CD4-positive, alpha-beta memory T cell (primary cell): ENCODE results near the gene OXCT2. TPM values are rescaled to one million over a fixed set of nuclear protein-coding genes. Genes with fewer than 3 reads are reported as not detected.
A peak's percentile ranks its signal among the peaks of the same experiment; 100 is the strongest.

Source experiments
- CTCF ChIA-PET: fragments of 350-600 bp; sonication (Branson Sonifier 250); formaldehyde crosslinking; loops from one replicate; lab custom pipeline; 2021; ENCODE audit warnings: inconsistent platforms; ENCODE audit not compliant: partially characterized antibody; lab: Charles Lee
- POLR2A ChIA-PET: fragments of 350-600 bp; sonication (Branson Sonifier 250); formaldehyde crosslinking; loops from one replicate; lab custom pipeline; 2021; ENCODE audit not compliant: partially characterized antibody; lab: Charles Lee
- DNase-seq, 5 donors: peaks; one replicate each; pipeline versions ENCODE4 v3.0.0 to v3.0.0-alpha.2; 2020 to 2022; ENCODE audit warnings: mixed read lengths in 1 of 5
- H3K27ac ChIP-seq: one replicate; pipeline ENCODE4 v1.7.0; 2013; ENCODE audit warnings: low read depth, low read length
- H3K27me3 ChIP-seq: 2 replicates; pipeline ENCODE4 v1.7.0; 2013; ENCODE audit warnings: mild to moderate bottlenecking, low read length, moderate library complexity; ENCODE audit not compliant: insufficient read depth
- H3K36me3 ChIP-seq: 2 replicates; pipeline ENCODE4 v1.7.0; 2013; ENCODE audit warnings: mild to moderate bottlenecking, low read length, moderate library complexity; ENCODE audit not compliant: insufficient read depth
- H3K4me1 ChIP-seq: 2 replicates; pipeline ENCODE4 v1.7.0; 2013; ENCODE audit warnings: mild to moderate bottlenecking, low read length, moderate library complexity; ENCODE audit not compliant: insufficient read depth
- H3K4me3 ChIP-seq, 2 donors: one replicate each; pipeline ENCODE4 v1.7.0; 2013; ENCODE audit warnings: low read length in 2 of 2, mild to moderate bottlenecking in 1 of 2
- H3K9me3 ChIP-seq, 2 donors: one replicate each; pipeline ENCODE4 v1.7.0; 2013; ENCODE audit warnings: low read length in 2 of 2, control low read depth in 1 of 2; ENCODE audit not compliant: control insufficient read depth in 1 of 2
- H3K27ac Mint-ChIP-seq, 7 donors: one replicate each; pipeline ENCODE4 v1.8.0; 2020 to 2021; ENCODE audit warnings: mixed read lengths in 7 of 7, mild to moderate bottlenecking in 6 of 7, inconsistent platforms in 3 of 7, moderate library complexity in 3 of 7
- H3K27me3 Mint-ChIP-seq, 2 donors: one replicate each; pipeline ENCODE4 v1.8.0; 2020 to 2021; ENCODE audit warnings: mixed read lengths in 2 of 2
- H3K36me3 Mint-ChIP-seq, 2 donors: one replicate each; pipeline ENCODE4 v1.8.0; 2020 to 2021; ENCODE audit warnings: mixed read lengths in 2 of 2, inconsistent platforms in 1 of 2, mild to moderate bottlenecking in 1 of 2
- H3K4me1 Mint-ChIP-seq, 4 donors: one replicate each; pipeline ENCODE4 v1.8.0; 2020 to 2021; ENCODE audit warnings: mixed read lengths in 4 of 4, mild to moderate bottlenecking in 1 of 4
- H3K4me3 Mint-ChIP-seq, 8 donors: one replicate each; pipeline ENCODE4 v1.8.0; 2020 to 2021; ENCODE audit warnings: mixed read lengths in 8 of 8, mild to moderate bottlenecking in 7 of 8, moderate library complexity in 6 of 8, inconsistent platforms in 3 of 8
- H3K9me3 Mint-ChIP-seq, 8 donors: one replicate each; pipeline ENCODE4 v1.8.0; 2020 to 2021; ENCODE audit warnings: mixed read lengths in 8 of 8, mild to moderate bottlenecking in 5 of 8, inconsistent platforms in 3 of 8, moderate library complexity in 1 of 8
- intact Hi-C: fragments of 100-400 bp; cut with micrococcal nuclease; formaldehyde crosslinking; loops from one replicate; pipeline ENCODE4 v1.15.1; 2023
- polyA plus RNA-seq, 2 donors: library from polyadenylated mRNA; unstranded; fragments of 300-500 nt; fragmentation: Illumina TruSeq; gene quantifications; one replicate each; pipeline ENCODE4 v1.2.3, GENCODE V29; 2021
- total RNA-seq, 2 experiments: library from RNA; stranded (reverse); gene quantifications; one replicate each; pipeline ENCODE4 v1.2.3, GENCODE V29; 2021

Gene OXCT2
- total and polyA plus RNA-seq, 4 experiments from 2014 or later = 0.36 TPM; not detected in 3

DNA sequence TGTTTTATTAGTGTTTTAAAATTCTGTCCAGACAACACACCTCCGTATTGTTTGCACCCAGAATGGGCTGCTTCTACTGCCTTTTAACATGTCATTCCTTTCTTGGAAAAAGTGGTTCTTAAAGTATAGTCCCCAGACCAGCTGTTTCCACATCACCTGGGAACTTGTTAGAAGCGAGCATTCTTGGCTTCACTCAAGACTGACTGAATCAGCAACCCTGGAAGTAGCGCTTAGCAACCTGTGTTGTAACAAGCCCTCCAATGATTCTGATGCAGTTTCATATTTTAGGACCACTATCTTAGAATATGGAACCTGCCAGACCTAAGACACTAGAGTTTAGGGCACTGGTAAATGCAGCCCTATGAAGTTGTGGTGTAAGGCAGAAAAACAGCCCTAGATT, 38.4 kb downstream of the OXCT2 start:
- DNase-seq = no peak
- Mint-ChIP-seq H3K9me3 (no peaks in the 10 kb centered on the region), H3K36me3 (no peaks in the 10 kb centered on the region), H3K4me1 (peaks cover 0 to 5% (median 2%) of the 10 kb centered on the region in 4 donors), H3K27ac (no peak overlapping the region), H3K27me3 (peaks cover 27 to 61% of the 10 kb centered on the region in 2 donors), H3K4me3 (no peak overlapping the region)
- H3K4me1 ChIP-seq = no peaks in the 10 kb centered on the region
- H3K27me3 ChIP-seq = peaks cover 15% of the 10 kb centered on the region
- H3K4me3 ChIP-seq = no peak overlapping the region
- CTCF ChIA-PET = no interaction called here
- POLR2A ChIA-PET = no interaction called here
- H3K36me3 ChIP-seq = no peaks in the 10 kb centered on the region
- no peak overlapping the region for H3K27ac ChIP-seq
- no peaks in the 10 kb centered on the region for H3K9me3 ChIP-seq
- intact Hi-C loops = no loop called here

DNA sequence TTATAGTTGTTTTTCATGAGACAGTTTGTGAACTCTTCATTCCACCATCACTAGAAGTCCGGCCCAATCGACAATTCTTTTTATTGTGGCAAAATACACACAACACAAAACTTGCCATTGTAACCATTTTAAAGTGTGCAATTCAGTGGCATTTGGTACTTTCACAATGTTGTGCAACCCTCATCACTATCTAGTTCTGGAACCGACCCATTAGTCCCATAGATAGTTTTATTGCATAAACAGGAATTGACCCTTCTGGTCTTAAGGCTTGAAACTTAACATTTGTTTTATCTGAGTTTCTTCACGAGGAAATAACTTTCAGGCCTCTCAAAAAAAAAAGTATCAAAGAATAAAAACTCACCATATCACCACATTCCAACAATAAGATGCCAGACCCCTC, 41.3 kb downstream of the OXCT2 start:
- Mint-ChIP-seq H3K27ac (no peak overlapping the region), H3K36me3 (no peaks in the 10 kb centered on the region), H3K27me3 (peaks cover 37 to 58% of the 10 kb centered on the region in 2 donors), H3K9me3 (no peaks in the 10 kb centered on the region), H3K4me1 (peaks cover 0 to 2% (median 0%) of the 10 kb centered on the region in 4 donors), H3K4me3 (no peak overlapping the region)
- ChIA-PET POLR2A (interaction anchor here (1.6 kb wide), 1 partner anchor 9 kb away, joined by 6 read pairs; the partner anchor contains the start of gene PPIE), CTCF (interaction anchor here (0.6 kb wide), 1 partner anchor 123 kb away, joined by 3 read pairs; no protein-coding TSS in a partner anchor)
- Histone ChIP-seq H3K4me3 (no peak overlapping the region), H3K27me3 (peaks cover 22% of the 10 kb centered on the region), H3K9me3 (no peaks in the 10 kb centered on the region), H3K4me1 (no peaks in the 10 kb centered on the region), H3K36me3 (no peaks in the 10 kb centered on the region), H3K27ac (no peak overlapping the region)
- DNase-seq = no peak
- intact Hi-C loops = loop anchor here (10.0 kb wide), 1 partner anchor 625 kb away; no protein-coding TSS in a partner anchor

DNA sequence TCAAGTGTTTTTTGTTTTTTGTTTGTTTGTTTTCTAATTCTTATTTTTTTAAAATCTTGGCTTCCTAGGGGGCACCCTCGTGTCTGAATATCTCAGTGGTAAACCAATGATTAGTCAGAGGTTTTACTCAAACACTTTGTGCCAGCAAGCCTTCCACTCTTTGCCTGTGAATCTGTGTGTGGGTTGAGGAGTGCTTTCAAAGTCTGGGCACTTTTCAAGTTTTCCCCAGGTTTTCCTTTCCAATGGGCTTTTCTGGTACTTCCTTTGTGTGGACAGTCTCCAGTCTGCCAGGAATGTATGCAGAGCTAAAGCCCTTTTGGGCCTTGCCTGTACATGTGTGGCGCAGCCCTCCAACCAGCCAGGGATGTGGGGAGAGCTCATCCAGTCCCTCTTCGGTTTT, 42.1 kb downstream of the OXCT2 start:
- peaks cover 41 to 60% of the 10 kb centered on the region in 2 donors for H3K27me3 Mint-ChIP-seq
- intact Hi-C loops = loop anchor here (10.0 kb wide), 1 partner anchor 624 kb away; no protein-coding TSS in a partner anchor
- peak overlapping the region in 1 of 8 donors; percentile 26 for H3K4me3 Mint-ChIP-seq
- no peak for DNase-seq
- H3K9me3 ChIP-seq = no peaks in the 10 kb centered on the region
- no peak overlapping the region for H3K4me3 ChIP-seq
- H3K4me1 ChIP-seq = no peaks in the 10 kb centered on the region
- ChIA-PET CTCF (no interaction called here), POLR2A (interaction anchor here (1.6 kb wide), 1 partner anchor 9 kb away, joined by 6 read pairs; the partner anchor contains the start of gene PPIE)
- H3K36me3 Mint-ChIP-seq = no peaks in the 10 kb centered on the region
- no peak overlapping the region for H3K27ac ChIP-seq
- no peaks in the 10 kb centered on the region for H3K9me3 Mint-ChIP-seq
- H3K27me3 ChIP-seq = peaks cover 22% of the 10 kb centered on the region
- H3K36me3 ChIP-seq = no peaks in the 10 kb centered on the region
- peaks cover 0 to 2% (median 0%) of the 10 kb centered on the region in 4 donors for H3K4me1 Mint-ChIP-seq
- no peak overlapping the region for H3K27ac Mint-ChIP-seq

DNA sequence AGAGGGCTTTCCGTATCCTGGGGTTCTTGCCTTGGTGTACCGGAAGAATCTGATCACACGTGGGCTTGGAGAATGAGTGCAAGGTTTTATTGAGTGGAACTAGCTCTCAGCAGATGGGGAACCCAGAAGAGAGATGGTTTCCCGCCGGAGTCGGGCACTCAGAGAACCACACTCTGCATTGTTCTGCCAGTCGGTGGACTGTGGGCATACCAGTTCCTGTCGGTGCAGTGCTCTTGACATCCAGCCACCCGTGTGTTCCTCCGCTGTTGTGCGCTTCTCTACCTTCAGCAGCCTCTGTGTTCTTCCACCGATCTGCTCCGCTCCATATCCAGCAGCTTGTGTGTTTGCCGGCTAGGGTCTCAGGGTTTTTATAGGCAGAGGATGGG, 43.2 kb downstream of the OXCT2 start:
- no peaks in the 10 kb centered on the region for H3K36me3 Mint-ChIP-seq
- ChIA-PET POLR2A (interaction anchor here (0.9 kb wide), 1 partner anchor 11 kb away, joined by 3 read pairs; the partner anchor contains the start of gene PPIE), CTCF (interaction anchor here (0.7 kb wide), 1 partner anchor 121 kb away, joined by 3 read pairs; no protein-coding TSS in a partner anchor)
- H3K4me3 Mint-ChIP-seq = peak overlapping the region in 2 of 8 donors; percentile 30 to 64
- Histone ChIP-seq H3K27ac (no peak overlapping the region), H3K4me1 (no peaks in the 10 kb centered on the region), H3K9me3 (no peaks in the 10 kb centered on the region), H3K27me3 (peaks cover 22% of the 10 kb centered on the region), H3K36me3 (no peaks in the 10 kb centered on the region), H3K4me3 (no peak overlapping the region)
- no peaks in the 10 kb centered on the region for H3K9me3 Mint-ChIP-seq
- H3K27ac Mint-ChIP-seq = peak overlapping the region in 1 of 7 donors; percentile 2
- no peak for DNase-seq
- peaks cover 0 to 2% (median 0%) of the 10 kb centered on the region in 4 donors for H3K4me1 Mint-ChIP-seq
- intact Hi-C loops = loop anchor here (10.0 kb wide), 1 partner anchor 623 kb away; no protein-coding TSS in a partner anchor
- H3K27me3 Mint-ChIP-seq = peaks cover 36 to 50% of the 10 kb centered on the region in 2 donors

DNA sequence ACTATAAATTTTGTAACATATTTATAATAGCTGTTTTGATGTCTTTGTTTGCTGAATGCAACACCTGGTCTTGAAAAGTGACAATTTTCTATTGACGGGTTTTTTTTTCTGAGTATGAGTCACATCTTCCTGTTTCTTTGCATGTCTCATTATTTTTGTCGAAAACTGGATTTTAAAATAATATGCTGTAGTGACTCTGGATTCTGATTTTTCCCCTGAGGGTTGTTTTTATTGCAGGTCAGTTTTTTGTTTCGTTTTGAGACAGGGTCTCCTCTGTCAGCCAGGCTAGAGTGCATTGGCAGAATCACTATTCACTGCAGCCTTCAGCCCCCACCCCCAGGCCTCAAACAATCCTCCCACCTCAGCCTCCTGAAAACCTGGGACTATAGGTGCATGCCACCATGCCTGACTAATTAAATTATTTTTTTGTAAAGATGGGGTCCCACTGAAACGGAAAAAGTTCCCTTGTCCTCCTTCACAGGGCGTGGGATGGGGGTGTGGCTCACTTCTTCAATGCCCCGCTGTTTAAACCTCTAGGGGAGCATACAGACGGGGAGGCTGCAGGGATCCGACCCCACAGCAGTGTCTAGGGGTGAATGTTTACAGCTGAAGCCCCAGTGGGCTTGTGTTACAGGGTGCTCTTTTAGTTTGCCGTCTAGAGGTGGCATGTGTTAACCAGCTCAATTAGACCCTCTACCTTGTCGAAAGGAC, 43.8 kb downstream of the OXCT2 start:
- H3K9me3 Mint-ChIP-seq = no peaks in the 10 kb centered on the region
- H3K4me3 Mint-ChIP-seq = peak overlapping the region in 1 of 8 donors; percentile 30
- intact Hi-C loops = loop anchor here (10.0 kb wide), 1 partner anchor 623 kb away; no protein-coding TSS in a partner anchor
- Histone ChIP-seq H3K36me3 (no peaks in the 10 kb centered on the region), H3K4me3 (no peak overlapping the region), H3K27ac (no peak overlapping the region), H3K9me3 (no peaks in the 10 kb centered on the region), H3K27me3 (peaks cover 22% of the 10 kb centered on the region), H3K4me1 (no peaks in the 10 kb centered on the region)
- no peaks in the 10 kb centered on the region for H3K36me3 Mint-ChIP-seq
- ChIA-PET CTCF (interaction anchor here (0.7 kb wide), 1 partner anchor 121 kb away, joined by 3 read pairs; no protein-coding TSS in a partner anchor), POLR2A (interaction anchor here (0.9 kb wide), 1 partner anchor 12 kb away, joined by 3 read pairs; the partner anchor contains the start of gene PPIE)
- peaks cover 33 to 45% of the 10 kb centered on the region in 2 donors for H3K27me3 Mint-ChIP-seq
- H3K4me1 Mint-ChIP-seq = peaks cover 0 to 2% (median 0%) of the 10 kb centered on the region in 4 donors
- peak overlapping the region in 2 of 7 donors; percentile 2 to 25 for H3K27ac Mint-ChIP-seq
- no peak for DNase-seq

DNA sequence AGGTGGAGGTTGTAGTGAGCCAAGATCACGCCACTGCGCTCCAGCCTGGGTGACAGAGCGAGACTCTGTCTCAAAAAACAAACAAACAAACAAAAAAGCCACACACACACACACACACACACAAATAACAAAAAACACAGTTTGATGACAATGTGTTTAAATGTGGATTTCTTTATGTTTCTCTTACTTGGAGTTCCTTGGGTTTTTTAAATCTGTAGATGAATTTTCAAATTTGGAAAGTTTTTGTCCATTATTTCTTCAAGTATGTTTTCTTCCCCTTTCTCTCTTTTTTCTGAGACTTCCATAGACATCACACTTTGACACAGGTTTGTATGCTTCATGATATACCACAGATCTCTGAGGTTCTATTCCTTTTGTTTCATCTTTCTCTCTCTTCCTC, 44.5 kb downstream of the OXCT2 start:
- POLR2A ChIA-PET = interaction anchor here (2.1 kb wide), 1 partner anchor 12 kb away, joined by 6 read pairs; the partner anchor contains the start of gene PPIE
- peaks cover 0 to 2% (median 0%) of the 10 kb centered on the region in 4 donors for H3K4me1 Mint-ChIP-seq
- DNase-seq = no peak
- H3K27me3 Mint-ChIP-seq = peaks cover 37 to 44% of the 10 kb centered on the region in 2 donors
- Histone ChIP-seq H3K9me3 (no peaks in the 10 kb centered on the region), H3K27ac (no peak overlapping the region), H3K4me1 (no peaks in the 10 kb centered on the region), H3K36me3 (no peaks in the 10 kb centered on the region), H3K27me3 (peaks cover 22% of the 10 kb centered on the region), H3K4me3 (no peak overlapping the region)
- no peak overlapping the region for H3K4me3 Mint-ChIP-seq
- H3K9me3 Mint-ChIP-seq = no peaks in the 10 kb centered on the region
- H3K27ac Mint-ChIP-seq = no peak overlapping the region
- H3K36me3 Mint-ChIP-seq = no peaks in the 10 kb centered on the region
- intact Hi-C loops = loop anchor here (10.0 kb wide), 1 partner anchor 622 kb away; no protein-coding TSS in a partner anchor
- CTCF ChIA-PET = interaction anchor here (1.0 kb wide), 1 partner anchor 8 kb away, joined by 4 read pairs; no protein-coding TSS in a partner anchor

DNA sequence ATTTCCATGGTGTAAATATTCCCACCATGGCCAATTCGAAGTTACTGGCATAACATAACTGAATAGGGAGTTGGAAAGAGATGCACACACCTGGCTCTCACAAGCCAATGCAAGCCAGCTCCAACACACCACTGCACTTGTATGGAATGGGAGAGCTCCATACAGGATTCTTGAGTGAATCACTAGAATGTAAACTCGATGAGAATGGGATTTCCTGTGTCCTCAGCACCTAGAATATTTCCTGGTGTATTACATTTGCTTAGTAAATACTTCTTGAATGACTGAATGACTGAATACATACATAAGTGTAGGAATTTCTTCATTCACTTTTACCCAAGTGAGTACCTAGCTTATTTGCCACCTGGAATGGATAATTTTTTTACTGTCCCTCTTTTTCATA, 48.7 kb downstream of the OXCT2 start:
- Histone ChIP-seq H3K9me3 (no peaks in the 10 kb centered on the region), H3K27ac (no peak overlapping the region), H3K4me3 (no peak overlapping the region), H3K36me3 (no peaks in the 10 kb centered on the region), H3K27me3 (peaks cover 5% of the 10 kb centered on the region), H3K4me1 (no peaks in the 10 kb centered on the region)
- ChIA-PET CTCF (interaction anchor here (0.8 to 1.4 kb wide), 5 partner anchors 9 to 116 kb away, joined by 3 to 5 read pairs (median 3); partner anchors contain the start of gene NT5C1A), POLR2A (interaction anchor here (1.3 kb wide), 1 partner anchor 51 kb away, joined by 3 read pairs; the partner anchor contains the start of gene NT5C1A)
- Mint-ChIP-seq H3K9me3 (no peaks in the 10 kb centered on the region), H3K4me3 (no peak overlapping the region), H3K27me3 (peaks cover 25 to 32% of the 10 kb centered on the region in 2 donors), H3K4me1 (peaks cover 0 to 4% (median under 1%) of the 10 kb centered on the region in 4 donors), H3K36me3 (no peaks in the 10 kb centered on the region), H3K27ac (no peak overlapping the region)
- intact Hi-C loops = loop anchor here (10.0 kb wide), 1 partner anchor 618 kb away; no protein-coding TSS in a partner anchor
- DNase-seq = no peak
